Mesodermal cell (in vitro differentiated cells): ENCODE results near the gene ATP10A.

Experiments used
- H3K27ac ChIP-seq: 2 replicates; pipeline ENCODE4 v1.7.0; 2013; ENCODE audit warnings: mild to moderate bottlenecking, low read depth, low read length, moderate library complexity; ENCODE audit not compliant: severe bottlenecking
- H3K36me3 ChIP-seq: 2 replicates; pipeline ENCODE4 v1.7.1; 2013; ENCODE audit warnings: mild to moderate bottlenecking, low read length, moderate library complexity; ENCODE audit not compliant: control insufficient read depth, insufficient read depth
- H3K4me1 ChIP-seq: one replicate; pipeline ENCODE4 v1.7.1; 2013; ENCODE audit warnings: mild to moderate bottlenecking, low read length; ENCODE audit not compliant: insufficient read depth, control insufficient read depth, poor library complexity, severe bottlenecking
- H3K4me3 ChIP-seq: 2 replicates; pipeline ENCODE4 v1.7.0; 2013; ENCODE audit warnings: low read length, control low read depth, mild to moderate bottlenecking; ENCODE audit not compliant: insufficient read depth, poor library complexity, severe bottlenecking; ENCODE audit errors: extremely low read depth
- H3K9me3 ChIP-seq: 2 replicates; pipeline ENCODE4 v1.7.1; 2013; ENCODE audit warnings: mild to moderate bottlenecking, low read length, moderate library complexity; ENCODE audit not compliant: control insufficient read depth
- WGBS, 2 experiments: methylation state at CpG; one replicate each; pipeline ENCODE4 v1.1.5; 2013; ENCODE audit warnings: missing lambda C conversion rate in 2 of 2; ENCODE audit not compliant: insufficient coverage in 2 of 2; 5-methylcytosine and 5-hydroxymethylcytosine counted together

ATP10A gene

DNA sequence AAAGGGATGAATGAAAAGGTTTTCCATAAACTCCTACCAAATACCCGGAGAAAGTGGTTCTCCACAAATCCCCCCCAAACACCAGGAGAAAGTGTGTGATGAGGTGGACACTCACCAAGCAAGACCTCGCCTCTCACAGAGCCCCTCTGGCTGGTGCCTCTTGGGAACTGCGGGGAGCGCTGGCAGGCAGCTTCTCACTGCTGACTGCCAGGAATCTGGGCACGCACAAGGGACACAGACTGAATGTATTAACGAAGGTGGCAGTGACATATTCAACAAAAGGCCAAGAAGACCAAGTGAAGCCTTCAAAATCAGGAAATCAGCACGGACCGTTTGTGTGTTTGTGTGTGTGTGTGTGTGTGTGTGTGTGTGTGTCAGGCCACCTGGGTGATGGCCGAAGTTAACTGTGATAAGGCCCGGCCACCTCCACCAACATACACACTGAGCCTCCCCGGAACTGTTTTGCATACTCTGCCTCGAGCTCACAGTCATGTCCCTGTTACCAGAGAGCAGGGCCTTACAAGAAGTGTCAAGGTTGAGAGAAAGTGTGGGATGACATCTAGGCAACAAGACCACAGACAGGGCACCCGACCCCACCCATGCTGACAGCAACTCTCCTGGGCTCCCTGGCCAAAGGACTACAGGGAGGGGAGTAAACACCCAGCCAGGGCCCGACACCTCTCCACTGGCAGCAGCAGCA is 18.0 kb downstream of the ATP10A start:
- Histone ChIP-seq H3K4me3 (no peak overlapping the region), H3K27ac (no peak overlapping the region), H3K4me1 (peaks cover 11% of the 10 kb centered on the region), H3K36me3 (no peaks in the 10 kb centered on the region), H3K9me3 (no peaks in the 10 kb centered on the region)
- WGBS, 2 experiments, result 82 to 95% methylated on average over 5 to 8 of the region's 14 CpGs

DNA sequence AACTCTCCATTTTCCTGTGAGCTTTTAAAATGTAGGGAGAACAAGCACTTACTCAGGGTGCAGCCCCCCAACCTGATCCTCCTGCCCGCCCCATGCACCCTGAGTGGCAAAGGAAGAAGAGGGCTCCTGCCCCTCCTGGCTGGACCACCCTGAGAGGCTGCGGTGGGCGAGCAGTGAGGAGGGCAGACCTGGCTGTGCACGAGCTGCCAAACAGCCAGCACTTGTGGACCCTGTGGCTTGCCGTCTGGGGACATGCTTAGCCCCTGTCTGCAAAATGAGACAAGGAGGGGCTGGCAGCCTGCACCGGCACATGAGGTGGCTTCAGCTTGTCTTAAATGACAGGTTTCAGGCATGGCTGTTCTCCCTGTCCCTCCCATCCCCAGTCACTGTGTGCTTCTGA is 18.6 kb downstream of the ATP10A start:
- Histone ChIP-seq H3K4me3 (no peak overlapping the region), H3K9me3 (no peaks in the 10 kb centered on the region), H3K27ac (no peak overlapping the region), H3K4me1 (peaks cover 5% of the 10 kb centered on the region), H3K36me3 (no peaks in the 10 kb centered on the region)
- WGBS, 2 experiments, result 84 to 100% methylated on average over 4 to 5 of the region's 6 CpGs

DNA sequence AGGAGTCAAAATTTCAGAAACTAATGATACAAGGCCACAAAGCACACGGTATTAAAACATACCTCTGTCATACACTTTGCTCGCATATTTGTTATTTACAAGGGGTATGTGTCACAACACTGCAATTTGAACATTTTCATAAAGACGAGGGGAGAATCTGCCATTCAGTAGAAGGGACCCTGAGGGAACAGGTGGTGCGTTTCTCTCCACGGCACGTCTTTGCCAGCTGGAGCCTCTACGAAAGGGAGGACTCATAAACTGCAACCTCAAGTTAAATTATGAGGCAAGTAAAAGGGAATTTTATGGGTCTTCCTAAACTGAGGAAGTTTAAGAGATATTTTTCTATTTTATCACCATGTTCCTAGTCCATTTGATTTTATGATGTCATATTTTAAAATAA is 19.1 kb downstream of the ATP10A start:
- H3K9me3 ChIP-seq, result no peaks in the 10 kb centered on the region
- no peaks in the 10 kb centered on the region for H3K36me3 ChIP-seq
- peaks cover under 1% of the 10 kb centered on the region for H3K4me1 ChIP-seq
- 83 to 93% methylated on average over 4 to 5 of the region's 7 CpGs for WGBS, 2 experiments
- H3K27ac ChIP-seq, result no peak overlapping the region
- H3K4me3 ChIP-seq, result no peak overlapping the region

GRCh38 chr15:25839638-25840156 is 23.4 kb downstream of the ATP10A start:
- whole genome bisulfite sequencing, 2 experiments, result 93 to 100% methylated on average over 5 to 8 of the region's 10 CpGs
- H3K36me3 ChIP-seq, result no peaks in the 10 kb centered on the region
- H3K4me3 ChIP-seq, result no peak overlapping the region
- H3K4me1 ChIP-seq, result no peaks in the 10 kb centered on the region
- H3K9me3 ChIP-seq, result no peaks in the 10 kb centered on the region
- no peak overlapping the region for H3K27ac ChIP-seq

DNA sequence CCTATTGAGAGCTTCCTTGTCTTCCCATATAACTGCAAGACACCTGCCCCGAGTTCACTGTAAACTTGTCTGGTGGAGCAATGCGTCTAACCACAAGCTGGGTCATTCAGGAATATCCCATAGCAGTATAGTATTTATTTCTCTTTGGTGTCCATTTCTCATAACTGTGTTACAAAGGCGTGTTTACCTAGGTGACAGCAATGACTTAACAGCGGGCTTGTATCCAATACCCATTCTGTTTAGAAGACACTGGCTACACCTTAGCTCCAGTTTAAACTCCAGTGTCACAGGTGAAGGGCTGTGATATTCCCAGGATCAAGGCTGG is 24.3 kb downstream of the ATP10A start:
- 67 to 80% methylated on average over 2 to 4 of the region's 4 CpGs for WGBS, 2 experiments
- H3K4me1 ChIP-seq, result no peaks in the 10 kb centered on the region
- H3K36me3 ChIP-seq, result no peaks in the 10 kb centered on the region
- no peaks in the 10 kb centered on the region for H3K9me3 ChIP-seq
- no peak overlapping the region for H3K27ac ChIP-seq
- H3K4me3 ChIP-seq, result no peak overlapping the region

DNA sequence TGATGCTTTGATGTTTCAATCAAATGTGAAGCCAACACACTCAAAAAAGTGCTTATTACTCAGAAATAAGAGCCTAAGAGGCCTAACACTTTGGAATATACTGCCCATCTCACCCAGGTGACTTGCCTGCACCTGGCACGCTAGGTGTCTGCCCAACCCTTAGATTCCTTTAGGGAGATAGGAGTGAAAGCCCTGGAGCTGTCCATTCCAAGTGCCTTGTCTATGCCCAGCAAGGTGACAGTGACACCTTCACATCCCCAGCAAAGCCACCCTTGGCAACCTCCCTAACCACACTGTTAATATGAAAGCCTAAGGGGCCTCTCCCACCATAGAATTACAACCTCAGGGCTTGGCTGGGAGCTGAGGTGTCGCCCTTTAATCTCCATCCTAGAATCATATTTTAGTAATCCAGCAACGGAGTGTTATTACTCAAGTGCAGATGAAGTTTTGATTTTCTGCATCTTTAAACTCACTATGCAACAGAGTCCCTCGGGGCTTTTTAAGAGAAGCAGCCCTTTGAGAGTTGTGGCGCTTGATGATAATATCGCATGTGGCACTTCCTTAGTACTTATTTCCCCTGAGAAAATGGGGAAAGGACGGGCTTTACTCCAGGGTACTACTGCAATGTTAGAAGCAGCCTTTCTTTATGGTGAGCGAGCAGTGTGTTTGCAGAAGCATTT is 24.8 kb downstream of the ATP10A start:
- Histone ChIP-seq H3K4me3 (no peak overlapping the region), H3K4me1 (no peaks in the 10 kb centered on the region), H3K27ac (no peak overlapping the region), H3K9me3 (no peaks in the 10 kb centered on the region), H3K36me3 (no peaks in the 10 kb centered on the region)
- WGBS, 2 experiments, result 86 to 94% methylated on average over 3 to 5 of the region's 8 CpGs

DNA sequence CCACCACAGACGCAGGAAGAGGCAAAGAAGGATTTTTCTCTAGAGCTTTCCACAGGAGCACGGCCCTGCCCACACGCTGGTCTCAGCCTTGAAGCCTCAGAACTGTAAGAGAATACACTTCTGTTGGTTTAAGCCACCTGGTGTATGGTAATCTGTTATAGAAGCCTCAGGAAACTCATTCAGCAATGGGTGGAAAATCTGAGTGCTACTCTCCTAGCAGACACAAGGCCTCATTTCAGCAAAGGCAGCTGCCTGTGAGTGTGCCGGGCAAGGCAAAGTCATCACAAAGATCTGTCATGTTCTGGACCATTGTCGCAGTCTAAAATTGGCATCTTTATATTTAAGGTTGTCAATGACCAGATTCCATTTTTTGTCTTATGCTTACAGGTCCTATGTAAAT is 31.0 kb downstream of the ATP10A start:
- 72 to 93% methylated on average over 3 to 5 of the region's 5 CpGs for WGBS, 2 experiments
- H3K4me1 ChIP-seq, result peaks cover 5% of the 10 kb centered on the region
- H3K4me3 ChIP-seq, result no peak overlapping the region
- no peak overlapping the region for H3K27ac ChIP-seq
- H3K9me3 ChIP-seq, result no peaks in the 10 kb centered on the region
- no peaks in the 10 kb centered on the region for H3K36me3 ChIP-seq

DNA sequence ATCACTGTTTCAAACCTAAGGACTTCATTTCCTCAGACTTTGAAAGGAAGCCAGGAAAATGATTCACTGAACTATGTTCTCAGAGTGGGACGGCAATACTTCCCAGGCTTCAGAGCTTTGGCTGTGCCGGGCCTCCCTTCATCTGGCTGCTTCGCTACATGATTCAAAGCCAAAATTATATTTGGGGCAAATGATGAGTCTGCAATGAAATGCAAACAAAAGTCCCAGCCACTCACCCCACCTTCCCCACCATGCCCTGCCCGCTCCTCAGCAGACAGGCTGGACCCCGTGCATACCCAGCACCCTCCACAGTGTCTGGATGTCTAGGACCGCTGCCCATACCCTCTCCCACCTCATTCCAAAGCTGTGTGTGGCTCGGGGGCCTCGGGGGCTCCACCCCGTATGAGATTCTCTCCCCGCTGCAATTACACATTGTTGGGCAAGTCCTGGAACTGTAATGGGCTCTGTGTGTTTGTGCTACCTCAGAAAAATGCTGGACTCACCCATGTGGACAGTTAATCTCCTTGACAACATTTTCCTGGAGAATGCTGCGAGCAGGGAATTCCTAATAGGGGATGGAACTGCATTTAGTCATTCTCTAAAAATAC is 32.2 kb downstream of the ATP10A start:
- H3K36me3 ChIP-seq, result no peaks in the 10 kb centered on the region
- WGBS, 2 experiments, result 82 to 94% methylated on average over 7 to 8 of the region's 11 CpGs
- peaks cover 5% of the 10 kb centered on the region for H3K4me1 ChIP-seq
- H3K27ac ChIP-seq, result no peak overlapping the region
- H3K4me3 ChIP-seq, result no peak overlapping the region
- no peaks in the 10 kb centered on the region for H3K9me3 ChIP-seq

- no peak overlapping the region for H3K27ac ChIP-seq
- no peaks in the 10 kb centered on the region for H3K9me3 ChIP-seq
- H3K36me3 ChIP-seq, result no peaks in the 10 kb centered on the region
- no peak overlapping the region for H3K4me3 ChIP-seq
- H3K4me1 ChIP-seq, result peaks cover 5% of the 10 kb centered on the region
- no CpG with 5 or more reads among the region's 3 CpGs for WGBS, 2 experiments
These were observed 34.1 kb downstream of the ATP10A start for GRCh38 chr15:25829073-25829472.

- Histone ChIP-seq H3K27ac (no peak overlapping the region), H3K4me1 (no peaks in the 10 kb centered on the region), H3K4me3 (no peak overlapping the region), H3K36me3 (no peaks in the 10 kb centered on the region), H3K9me3 (no peaks in the 10 kb centered on the region)
These were observed 37.9 kb downstream of the ATP10A start for GRCh38 chr15:25825207-25825606.

- no peaks in the 10 kb centered on the region for H3K36me3 ChIP-seq
- no peak overlapping the region for H3K4me3 ChIP-seq
- no peak overlapping the region for H3K27ac ChIP-seq
- WGBS, 2 experiments, result 72 to 100% methylated on average over 3 to 5 of the region's 6 CpGs
- H3K4me1 ChIP-seq, result no peaks in the 10 kb centered on the region
- H3K9me3 ChIP-seq, result no peaks in the 10 kb centered on the region
These were observed 38.5 kb downstream of the ATP10A start for GRCh38 chr15:25824618-25825017.
